Measurements from ENCODE around the gene FAM78A.

Gene FAM78A

GRCh38 chr9:131297903-131298302 lies 21.6 kb upstream of the FAM78A start:
- POLR2A ChIA-PET (ENCODE audit: low non-redundant PET), result no interaction called here
- TF ChIP-seq CTCF (conservative IDR thresholded peaks at IDR 0.05; ENCODE audit: low read depth), result no peak
- DNase-seq (ENCODE audit: low spot score), result no peak
- H3K27ac ChIP-seq, result no peak overlapping the region
- CTCF ChIA-PET, result interaction anchor here (0.9 kb wide), 1 partner anchor 11 kb away, joined by 3 read pairs; no protein-coding TSS in a partner anchor

- no peak for TF ChIP-seq CTCF (conservative IDR thresholded peaks at IDR 0.05; ENCODE audit: low read depth)
- DNase-seq (ENCODE audit: low spot score), result no peak
- CTCF ChIA-PET, result no interaction called here
- POLR2A ChIA-PET (ENCODE audit: low non-redundant PET), result interaction anchor here (0.6 kb wide), 1 partner anchor 9 kb away, joined by 4 read pairs; no protein-coding TSS in a partner anchor
- no peak overlapping the region for H3K27ac ChIP-seq
Measured at GRCh38 chr9:131296906-131297500, 20.7 kb upstream of the FAM78A start.

- ChIA-PET POLR2A (ENCODE audit: low non-redundant PET) (no interaction called here), CTCF (interaction anchor here (0.6 kb wide), 1 partner anchor 1457 kb away, joined by 6 read pairs; no protein-coding TSS in a partner anchor)
- TF ChIP-seq CTCF (conservative IDR thresholded peaks at IDR 0.05; ENCODE audit: low read depth), result no peak
- no peak overlapping the region for H3K27ac ChIP-seq
- DNase-seq (ENCODE audit: low spot score), result no peak
Measured at GRCh38 chr9:131296460-131296859, 20.1 kb upstream of the FAM78A start.

GRCh38 chr9:131292937-131293336 lies 16.6 kb upstream of the FAM78A start:
- ChIA-PET POLR2A (ENCODE audit: low non-redundant PET) (no interaction called here), CTCF (interaction anchor here (0.5 to 0.7 kb wide), 4 partner anchors 12 to 306 kb away, joined by 3 to 4 read pairs (median 3); no protein-coding TSS in a partner anchor)
- TF ChIP-seq CTCF (conservative IDR thresholded peaks at IDR 0.05; ENCODE audit: low read depth), result no peak
- no peak for DNase-seq (ENCODE audit: low spot score)
- H3K27ac ChIP-seq, result no peak overlapping the region

GRCh38 chr9:131291795-131292315 lies 15.5 kb upstream of the FAM78A start:
- POLR2A ChIA-PET (ENCODE audit: low non-redundant PET), result interaction anchor here (0.7 kb wide), 1 partner anchor 167 kb away, joined by 3 read pairs; the partner anchor contains the start of gene NUP214

More at GRCh38 chr9:131291795-131292315, 15.5 kb upstream of the FAM78A start:
- TF ChIP-seq CTCF (conservative IDR thresholded peaks at IDR 0.05; ENCODE audit: low read depth), result no peak
- DNase-seq (ENCODE audit: low spot score), result no peak
- CTCF ChIA-PET, result interaction anchor here (0.6 kb wide), 3 partner anchors 45 to 1683 kb away, joined by 3 read pairs; no protein-coding TSS in a partner anchor
- no peak overlapping the region for H3K27ac ChIP-seq
